GM19324 (cell line): ENCODE measurements around the gene NCAM1.

Source experiments
- ATAC-seq: cut with Tn5 transposase; IDR thresholded peaks from one replicate; pipeline ENCODE4 v1.9.1; 2021; ENCODE audit warnings: mild to moderate bottlenecking, moderate library complexity; ENCODE audit not compliant: unreplicated experiment, low FRiP score

Gene NCAM1

GRCh38 chr11:113121746-113122145 lies 160.5 kb downstream of the NCAM1 start:
- ATAC-seq, result no peak

GRCh38 chr11:113124006-113124405 lies 162.8 kb downstream of the NCAM1 start:
- ATAC-seq, result no peak

- ATAC-seq, result no peak
These were observed 163.4 kb downstream of the NCAM1 start for GRCh38 chr11:113124578-113124977.

GRCh38 chr11:113129261-113129992 lies 168.2 kb downstream of the NCAM1 start:
- ATAC-seq, result no peak

GRCh38 chr11:113131036-113131775 lies 170.0 kb downstream of the NCAM1 start:
- no peak for ATAC-seq

GRCh38 chr11:113133071-113133470 lies 171.9 kb downstream of the NCAM1 start:
- ATAC-seq, result no peak

- no peak for ATAC-seq
These were observed 173.4 kb downstream of the NCAM1 start for GRCh38 chr11:113134626-113135025.

- no peak for ATAC-seq
These were observed 176.7 kb downstream of the NCAM1 start for GRCh38 chr11:113137713-113138529.

- no peak for ATAC-seq
These were observed 177.5 kb downstream of the NCAM1 start for GRCh38 chr11:113138731-113139130.

GRCh38 chr11:113141010-113141409 lies 179.8 kb downstream of the NCAM1 start:
- ATAC-seq, result no peak

- no peak for ATAC-seq
These were observed 181.3 kb downstream of the NCAM1 start for GRCh38 chr11:113142508-113142907.

GRCh38 chr11:113147249-113147648 lies 186.0 kb downstream of the NCAM1 start:
- ATAC-seq, result no peak

- no peak for ATAC-seq
These were observed 186.9 kb downstream of the NCAM1 start for GRCh38 chr11:113148076-113148475.

- ATAC-seq, result no peak
These were observed 187.4 kb downstream of the NCAM1 start for GRCh38 chr11:113148652-113149051.

- ATAC-seq, result no peak
These were observed 190.3 kb downstream of the NCAM1 start for GRCh38 chr11:113151521-113151920.

GRCh38 chr11:113152500-113152899 lies 191.3 kb downstream of the NCAM1 start:
- ATAC-seq, result no peak

GRCh38 chr11:113153847-113154246 lies 192.6 kb downstream of the NCAM1 start:
- no peak for ATAC-seq

GRCh38 chr11:113159988-113160807 lies 199.0 kb downstream of the NCAM1 start:
- ATAC-seq, result no peak

- no peak for ATAC-seq
These were observed 199.5 kb downstream of the NCAM1 start for GRCh38 chr11:113160808-113161124.
